Activated T-cell treated with anti-CD3 and anti-CD28 coated beads for 1 hour (primary cell): Measurements from ENCODE around the gene TRAPPC3L.
A peak's percentile ranks its signal among the peaks of the same experiment; 100 is the strongest.

Experiments used
- DNase-seq: peaks from one replicate; pipeline ENCODE4 v3.0.0-alpha.2; 2020; ENCODE audit warnings: low read depth

The TRAPPC3L gene

GRCh38 chr6:116465246-116465645, 80.2 kb downstream of the TRAPPC3L start:
- no peak for DNase-seq

- no peak for DNase-seq
Observed at GRCh38 chr6:116463301-116463700, 82.2 kb downstream of the TRAPPC3L start.

GRCh38 chr6:116461932-116462885, 83.3 kb downstream of the TRAPPC3L start:
- peak; percentile 4 for DNase-seq

- no peak for DNase-seq
Observed at GRCh38 chr6:116461331-116461931, 84.1 kb downstream of the TRAPPC3L start, which contains the start of gene CALHM6. CALHM6 (plus strand) TSS chr6:116461375; CDS start chr6:116461930, 555 bp downstream.

- no peak for DNase-seq
Observed at GRCh38 chr6:116459927-116460326, 85.6 kb downstream of the TRAPPC3L start.

GRCh38 chr6:116458264-116458663, 87.2 kb downstream of the TRAPPC3L start:
- no peak for DNase-seq

- DNase-seq: no peak
Observed at GRCh38 chr6:116456927-116457326, 88.6 kb downstream of the TRAPPC3L start.

- DNase-seq: no peak
Observed at GRCh38 chr6:116456106-116456505, 89.4 kb downstream of the TRAPPC3L start.

- DNase-seq: no peak
Observed at GRCh38 chr6:116452531-116452930, 93.0 kb downstream of the TRAPPC3L start.

- no peak for DNase-seq
Observed at GRCh38 chr6:116451916-116452315, 93.6 kb downstream of the TRAPPC3L start.

- no peak for DNase-seq
Observed at GRCh38 chr6:116450769-116451740, 94.4 kb downstream of the TRAPPC3L start.

- no peak for DNase-seq
Observed at GRCh38 chr6:116450185-116450710, 95.2 kb downstream of the TRAPPC3L start.

GRCh38 chr6:116449565-116449964, 95.9 kb downstream of the TRAPPC3L start:
- DNase-seq: no peak

- DNase-seq: no peak
Observed at GRCh38 chr6:116447496-116448011, 97.9 kb downstream of the TRAPPC3L start.

GRCh38 chr6:116447052-116447451, 98.4 kb downstream of the TRAPPC3L start:
- no peak for DNase-seq

- DNase-seq: no peak
Observed at GRCh38 chr6:116446399-116446798, 99.1 kb downstream of the TRAPPC3L start.

GRCh38 chr6:116445102-116445501, 100.4 kb downstream of the TRAPPC3L start:
- DNase-seq: no peak
